PFSK-1 (cell line): ENCODE measurements around the gene MALAT1.

Experiments
- REST ChIP-seq, 2 experiments: IDR thresholded peaks; 2 replicates each; pipeline versions ENCODE4 v1.6.1 to v1.8.0; 2011 to 2012; ENCODE audit warnings: low read depth in 2 of 2, low read length in 2 of 2, control low read depth in 1 of 2, inconsistent platforms in 1 of 2, mild to moderate bottlenecking in 1 of 2, moderate library complexity in 1 of 2; ENCODE audit not compliant: insufficient read depth in 1 of 2
- TAF1 ChIP-seq: IDR thresholded peaks from 2 replicates; pipeline ENCODE4 v1.6.1; 2012; ENCODE audit warnings: low read length, control low read depth, borderline replicate concordance; ENCODE audit not compliant: insufficient read depth

GRCh38 chr11:65541093-65541982 is 42.5 kb downstream of the MALAT1 start:
- TF ChIP-seq TAF1 (no peak), REST (IDR thresholded peaks at IDR 0.05; ENCODE audit: insufficient read depth in 1 of 2, low read depth in 2 of 2, low read length in 2 of 2) (no peak)
